DMS153 treated with DMSO at 0.1 percent for 48 hours (cell line): ENCODE data around the gene TSPAN13.
"Not testable (repeated sequence)": the region's sequence is repeated elsewhere in the genome, so short reads cannot be mapped to it uniquely, and the experiment has no call there.

Experiments
- DNase-seq: peaks from one replicate; lab custom pipeline; 2025; ENCODE audit not compliant: unreplicated experiment; lab: John Stamatoyannopoulos, UW

Gene TSPAN13

DNA sequence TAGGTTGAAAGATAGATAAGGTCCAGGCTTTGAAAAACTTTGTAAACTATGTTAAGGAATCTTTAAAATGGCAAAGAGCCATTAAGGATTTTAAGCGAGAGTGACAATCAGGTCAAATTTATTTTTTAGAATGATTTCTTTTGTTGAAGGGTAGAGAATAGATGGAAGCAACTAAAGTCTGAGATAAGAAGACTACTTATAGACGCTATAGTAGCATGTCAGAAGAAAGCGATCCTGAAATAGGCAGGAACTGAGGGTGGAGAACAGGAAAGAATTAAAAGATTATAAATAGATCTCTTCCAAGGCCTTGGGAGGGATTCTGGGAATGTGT, 13.0 kb upstream of the TSPAN13 start:
- DNase-seq = no peak

DNA sequence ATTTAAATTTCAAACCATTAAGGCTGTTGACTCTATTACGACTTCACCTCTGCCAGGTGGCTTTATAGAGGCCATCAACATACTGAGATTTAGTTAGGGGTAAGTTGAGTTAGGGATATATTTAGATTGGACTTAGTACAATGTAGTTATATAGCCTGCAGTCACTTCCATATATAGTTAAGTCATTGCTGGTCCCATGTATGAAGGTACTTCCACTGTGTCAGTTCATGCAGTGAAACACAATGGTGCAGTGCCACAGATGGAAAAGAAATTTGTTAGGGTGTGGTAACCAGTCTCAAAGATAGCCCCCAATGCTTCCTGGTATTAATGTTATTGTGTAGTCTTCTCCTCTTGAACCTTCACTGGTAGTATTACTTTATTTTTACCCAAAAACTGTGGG, 12.6 kb upstream of the TSPAN13 start:
- no peak for DNase-seq

DNA sequence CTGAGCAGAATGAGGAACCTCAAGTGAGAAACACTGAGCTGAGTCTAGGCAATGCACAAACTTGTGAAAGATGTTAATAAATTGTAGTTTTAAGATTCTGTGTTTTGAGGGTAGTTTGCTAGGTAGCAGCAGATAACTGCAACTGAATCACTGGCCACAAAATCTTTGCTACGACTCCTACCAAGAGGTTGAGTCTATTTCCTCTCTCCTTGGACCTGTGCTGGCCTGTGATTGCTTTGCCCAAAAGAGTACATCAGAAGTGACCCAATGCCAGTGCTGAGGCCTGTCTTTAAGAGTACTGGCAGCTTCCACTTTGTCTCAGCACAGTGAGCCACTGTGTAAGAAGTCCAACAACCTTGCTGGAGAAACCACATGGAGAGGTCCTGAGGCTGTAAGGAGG, 11.9 kb upstream of the TSPAN13 start:
- DNase-seq = no peak

DNA sequence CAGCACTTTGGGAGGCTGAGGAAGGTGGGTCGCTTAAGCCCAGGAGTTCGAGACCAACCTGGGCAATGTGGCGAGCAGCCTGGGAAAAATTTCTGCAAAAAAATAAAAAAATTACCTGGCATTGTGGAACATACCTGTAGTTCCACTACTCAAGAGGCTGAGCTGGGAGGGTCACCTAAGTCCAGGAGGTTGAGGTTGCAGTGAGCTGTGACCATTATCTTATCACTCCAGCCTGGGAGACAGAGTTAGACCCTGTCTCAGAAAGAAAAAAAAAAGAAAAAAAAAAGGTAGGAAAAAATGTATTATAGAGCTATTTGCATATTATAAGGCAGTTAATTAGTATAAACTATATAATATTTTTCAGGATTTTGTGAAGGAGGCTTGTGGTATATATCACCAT, 11.0 kb upstream of the TSPAN13 start:
- DNase-seq = no peak

DNA sequence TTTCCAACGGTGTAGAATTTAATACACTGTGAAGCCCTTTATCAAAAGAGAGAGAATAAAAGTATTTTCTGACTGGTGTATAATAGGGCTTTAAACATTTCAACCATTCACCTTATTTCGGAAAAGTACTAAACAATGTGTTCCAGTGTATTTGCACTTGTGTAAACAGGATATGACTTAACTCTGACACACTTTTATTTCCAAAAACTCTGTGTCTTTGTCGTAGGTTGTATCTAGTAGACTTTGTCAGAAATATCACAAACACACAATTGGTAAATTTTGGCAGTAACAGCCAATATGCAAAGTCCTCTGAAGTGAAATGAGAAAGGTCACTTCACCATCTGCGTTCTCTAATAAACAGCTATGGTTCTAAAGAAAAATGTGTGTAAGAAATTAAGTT, 10.3 kb upstream of the TSPAN13 start:
- no peak for DNase-seq

DNA sequence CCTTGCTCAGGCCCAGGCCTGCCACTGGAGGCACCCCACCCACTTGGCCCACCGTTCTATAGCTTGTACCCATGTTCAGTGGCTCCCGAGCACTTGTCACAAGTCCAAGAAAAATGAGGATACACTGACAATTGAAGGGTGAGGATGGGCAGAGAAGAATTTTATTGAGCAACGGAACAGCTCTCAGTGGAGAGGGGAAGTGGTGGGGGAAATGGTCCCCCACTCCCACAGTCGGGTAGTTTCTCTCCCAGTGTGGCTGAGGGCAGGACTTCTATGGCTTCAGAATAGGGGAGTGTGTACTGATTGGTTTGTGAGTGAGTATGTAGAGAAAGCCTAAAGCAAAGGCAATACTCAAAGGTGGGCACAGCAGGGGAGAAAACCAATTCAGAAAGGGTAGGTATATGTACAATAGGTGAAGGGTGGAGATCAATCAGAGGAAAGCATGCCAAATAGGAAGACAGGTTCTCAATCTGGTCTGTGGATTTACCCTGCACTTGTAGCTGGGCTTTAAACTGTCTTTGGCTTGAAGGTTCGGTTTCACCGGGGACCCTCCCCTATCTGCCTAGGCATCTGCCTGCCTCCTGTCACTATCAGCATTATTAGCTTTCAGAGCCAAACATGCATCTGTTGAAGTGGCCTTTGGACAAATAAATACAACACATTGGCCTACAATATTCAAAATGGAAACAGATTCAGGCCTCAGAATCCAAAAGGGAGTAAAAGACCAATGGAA, 8.9 kb upstream of the TSPAN13 start:
- no peak for DNase-seq

DNA sequence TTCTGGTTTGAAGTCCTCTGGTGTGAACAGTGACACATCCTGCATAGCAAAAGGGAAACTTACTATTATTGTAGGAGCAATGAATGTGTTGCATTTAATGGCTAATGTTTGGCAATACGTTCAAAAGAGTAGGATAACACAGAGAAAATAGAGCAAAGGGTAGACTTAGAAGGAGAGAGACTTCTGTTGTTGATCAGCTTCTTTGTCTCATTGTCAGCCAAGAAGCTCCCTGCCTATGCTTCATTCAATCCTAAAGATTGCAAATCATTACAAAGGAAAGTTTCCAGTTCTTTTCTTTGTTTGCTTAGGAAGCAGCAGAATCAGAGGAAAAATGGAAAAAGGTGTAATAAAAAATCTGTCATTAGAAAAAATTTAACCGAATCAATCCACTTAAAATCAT, 7.9 kb upstream of the TSPAN13 start:
- no peak for DNase-seq

DNA sequence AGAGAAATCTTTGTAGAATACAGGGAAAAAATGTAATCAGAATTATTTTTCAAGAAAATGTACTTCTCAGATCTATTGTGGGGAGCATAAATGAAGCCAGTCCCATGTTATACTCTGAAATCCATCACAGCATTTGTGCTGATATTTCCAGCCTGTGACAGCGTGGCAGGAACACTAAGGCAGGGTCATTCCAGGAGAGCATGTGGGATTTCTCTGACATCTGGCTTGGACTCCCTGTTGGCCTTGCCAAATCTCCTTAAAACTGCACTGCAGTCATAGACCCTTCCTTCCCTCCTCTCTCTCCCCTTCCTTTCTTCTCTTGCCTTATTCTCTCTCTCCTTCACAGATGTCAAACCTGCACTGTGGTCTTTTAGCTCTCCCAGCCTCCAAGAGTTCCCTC, 6.5 kb upstream of the TSPAN13 start:
- DNase-seq = no peak

DNA sequence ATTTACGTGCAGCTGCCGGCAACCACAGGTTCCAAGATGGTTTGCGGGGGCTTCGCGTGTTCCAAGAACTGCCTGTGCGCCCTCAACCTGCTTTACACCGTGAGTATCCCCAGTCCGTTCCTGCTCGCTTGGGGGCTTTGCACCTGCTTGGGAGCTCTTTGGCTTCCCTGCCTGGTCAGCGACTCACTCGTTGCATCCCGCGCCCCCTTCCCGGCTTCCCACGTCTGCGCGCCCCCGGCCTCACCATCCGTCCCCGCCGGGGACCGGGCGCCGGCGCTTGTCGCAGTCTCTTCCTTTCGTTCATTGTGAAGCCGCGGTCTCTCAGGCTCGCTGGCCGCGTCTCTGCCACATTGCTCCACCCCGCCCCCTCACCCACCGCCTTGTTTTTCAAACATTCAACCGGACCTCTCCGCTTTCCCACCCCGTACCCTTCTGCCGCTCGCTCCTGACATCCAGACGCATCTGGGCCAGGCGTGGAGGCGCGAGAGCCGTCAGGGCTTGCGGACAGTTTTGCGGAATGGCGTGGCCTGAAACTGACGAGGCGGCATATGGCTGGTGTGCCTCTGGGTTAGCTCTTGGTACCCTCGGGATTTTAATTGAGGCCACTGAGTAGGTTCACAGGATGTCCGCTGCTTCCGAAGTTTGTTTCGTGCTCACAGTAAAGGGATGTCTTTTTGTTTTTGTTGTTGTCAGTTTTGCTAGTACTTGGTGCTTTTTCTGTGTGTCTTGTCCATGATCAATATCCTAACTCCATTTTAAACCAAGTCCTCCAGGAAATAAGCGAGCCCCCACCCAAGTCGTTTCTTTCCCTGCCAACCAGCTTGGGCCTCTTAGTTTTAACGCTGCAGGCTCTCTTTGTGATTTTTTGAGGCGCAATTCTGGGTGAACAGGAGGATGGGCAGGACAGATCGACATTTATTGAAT, 639 bp downstream of the TSPAN13 start:
- peak; percentile 73 for DNase-seq

DNA sequence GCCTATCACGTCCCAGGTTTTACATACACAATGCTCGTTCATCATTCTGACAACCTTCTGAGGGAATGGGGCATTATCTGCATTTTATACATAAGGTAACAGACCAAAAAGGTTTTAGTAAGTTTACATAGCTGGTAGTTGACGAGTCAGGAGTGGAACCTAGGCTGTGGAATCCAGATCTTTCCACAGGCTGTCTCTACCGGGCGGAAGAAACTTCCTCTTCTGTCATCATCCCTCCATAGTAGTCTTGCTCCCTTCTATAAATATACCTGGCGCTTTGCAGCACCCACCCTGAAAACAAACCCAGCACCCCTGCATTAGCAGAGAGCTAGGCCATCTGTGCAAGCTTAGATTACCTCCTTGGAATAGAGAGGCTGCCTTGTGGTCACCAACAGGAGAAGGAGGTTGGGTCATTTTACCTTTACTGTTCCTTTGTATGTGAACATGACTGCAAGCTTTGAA, 1.3 kb downstream of the TSPAN13 start:
- DNase-seq = no peak

DNA sequence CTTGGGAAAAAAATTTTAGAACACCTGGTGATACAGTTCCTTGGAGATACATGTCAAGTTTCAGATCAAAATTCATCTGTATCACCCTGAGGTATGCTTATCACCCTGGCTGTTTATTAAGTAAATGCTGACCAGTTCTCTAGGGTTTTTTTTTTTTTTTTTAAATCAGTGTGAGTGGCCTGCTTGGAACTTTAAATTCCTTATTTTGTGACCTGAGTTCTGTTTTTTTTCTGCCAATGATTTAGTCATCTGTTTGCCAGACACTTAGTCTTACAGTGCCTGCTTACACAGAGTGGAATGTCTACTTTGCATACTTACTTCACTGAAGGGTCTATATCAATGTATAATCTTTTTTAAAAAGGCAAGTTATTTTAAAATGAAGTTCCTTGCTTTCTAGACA, 1.8 kb downstream of the TSPAN13 start:
- no peak for DNase-seq

DNA sequence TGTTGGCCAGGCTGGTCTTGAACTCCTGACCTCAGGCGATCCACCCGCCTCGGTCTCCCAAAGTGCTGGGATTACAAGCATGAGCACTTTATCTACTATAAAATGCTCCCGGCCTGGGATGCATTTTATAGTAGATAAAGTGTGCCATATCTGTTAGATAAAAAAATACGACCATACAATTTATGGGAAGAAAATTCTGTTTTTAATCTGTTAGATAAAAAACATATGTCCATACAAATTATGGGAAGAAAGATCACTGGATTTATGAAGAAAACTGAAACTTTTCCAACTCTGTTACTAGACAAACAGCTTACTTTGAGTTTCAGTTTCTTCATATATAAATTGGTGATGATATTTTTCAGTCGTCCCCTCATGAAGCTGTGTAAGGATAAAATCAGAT, 4.5 kb downstream of the TSPAN13 start:
- no peak for DNase-seq

DNA sequence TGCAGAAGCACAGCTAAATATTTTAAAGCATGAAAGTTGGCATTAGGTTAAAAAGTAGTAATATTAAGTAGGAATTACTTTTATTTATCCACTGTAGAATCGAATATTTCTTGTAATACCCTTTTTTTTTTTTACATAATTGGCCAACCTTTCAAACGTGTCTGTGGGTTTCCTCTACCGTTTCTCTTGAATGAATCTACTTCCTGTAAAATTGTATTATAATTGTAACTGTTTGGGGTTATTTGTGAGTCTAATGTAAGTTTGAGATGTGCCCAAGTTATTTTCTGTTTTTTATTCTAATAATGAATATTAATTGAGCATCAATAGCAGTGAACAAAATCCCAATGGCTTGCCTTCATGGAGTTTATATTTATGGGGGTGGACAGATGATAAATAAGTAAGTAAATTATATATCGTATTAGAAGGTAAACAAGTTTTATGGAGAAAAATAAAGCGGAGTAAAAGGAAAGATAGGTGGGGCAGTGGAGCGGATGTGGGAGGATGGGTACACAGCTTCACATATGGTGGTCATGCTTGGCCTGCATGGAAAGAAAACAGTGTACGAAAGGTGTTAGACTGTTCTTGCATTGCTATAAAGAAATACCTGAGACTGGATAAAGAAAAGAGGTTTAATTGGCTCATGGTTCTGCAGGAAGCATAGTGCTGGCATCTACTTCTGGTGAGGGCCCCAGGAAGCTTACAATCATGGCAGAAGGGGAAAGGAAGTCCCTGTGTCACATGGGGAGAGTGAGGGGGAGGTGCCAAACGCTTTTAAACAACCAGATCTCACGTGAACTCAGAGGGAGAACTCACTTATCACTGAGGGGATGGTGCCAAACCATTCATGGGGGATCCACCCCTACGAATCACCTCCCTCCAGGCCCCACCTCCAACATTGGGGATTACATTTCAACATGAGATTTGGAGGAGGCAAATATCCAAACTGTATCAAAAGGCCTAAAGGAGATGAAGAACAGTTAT, 5.4 kb downstream of the TSPAN13 start:
- DNase-seq = no peak

DNA sequence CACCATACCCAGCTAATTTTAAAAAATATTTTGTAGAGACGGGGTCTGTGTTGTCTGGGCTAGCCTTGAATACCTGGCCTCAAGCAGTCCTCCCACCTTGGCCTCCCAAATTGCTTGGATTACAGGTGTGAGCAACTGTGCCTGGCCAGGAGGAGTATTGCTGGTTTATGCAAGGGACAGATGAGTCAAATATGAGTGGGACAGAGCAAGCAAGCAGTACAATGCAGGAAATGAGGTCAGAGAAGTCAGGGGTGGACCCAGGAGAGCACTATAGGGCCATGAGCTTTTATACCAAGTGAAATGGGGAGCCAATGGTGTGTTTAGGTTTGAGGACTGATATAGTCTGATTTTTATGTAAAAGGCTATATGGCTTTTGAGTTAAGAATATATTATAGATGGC, 6.3 kb downstream of the TSPAN13 start:
- DNase-seq = no peak

DNA sequence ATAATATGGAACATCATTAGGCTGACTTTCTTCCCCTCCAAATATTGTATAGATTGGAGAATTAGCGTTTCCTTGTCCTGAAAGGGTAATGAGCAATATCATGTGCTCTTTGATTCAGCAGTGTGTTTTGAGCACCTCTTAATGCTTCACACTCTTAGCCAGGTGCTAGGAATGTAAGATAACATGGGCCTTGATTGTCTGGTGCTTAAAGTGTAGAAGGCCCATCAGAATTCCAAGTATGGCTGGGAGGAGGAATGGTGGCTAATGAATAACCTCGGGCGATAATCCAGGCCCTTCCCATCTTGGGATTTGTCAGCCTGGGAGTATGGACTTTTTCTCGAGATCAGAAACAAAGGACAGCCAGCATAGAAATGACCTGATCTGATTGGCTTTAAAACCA, 8.6 kb downstream of the TSPAN13 start:
- no peak for DNase-seq

DNA sequence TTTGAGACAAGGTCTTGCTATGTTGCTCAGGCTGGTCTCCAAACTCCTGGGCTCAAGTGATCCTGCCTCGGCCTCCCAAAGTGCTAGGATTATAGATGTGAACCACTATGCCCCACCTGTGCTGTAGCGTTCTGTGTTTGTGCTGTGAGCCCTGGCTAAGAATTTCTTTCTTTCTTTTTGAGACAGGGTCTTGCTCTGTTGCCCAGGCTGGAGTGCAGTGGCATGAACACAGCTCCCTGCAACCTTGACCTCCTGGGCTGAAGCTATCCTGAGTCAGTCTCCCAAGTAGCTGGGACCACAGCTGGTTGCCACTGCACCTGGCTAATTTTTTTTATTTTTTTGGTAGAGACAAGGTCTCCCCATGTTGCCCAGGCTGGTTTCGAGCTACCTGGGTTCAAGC, 11.4 kb downstream of the TSPAN13 start:
- no peak for DNase-seq

DNA sequence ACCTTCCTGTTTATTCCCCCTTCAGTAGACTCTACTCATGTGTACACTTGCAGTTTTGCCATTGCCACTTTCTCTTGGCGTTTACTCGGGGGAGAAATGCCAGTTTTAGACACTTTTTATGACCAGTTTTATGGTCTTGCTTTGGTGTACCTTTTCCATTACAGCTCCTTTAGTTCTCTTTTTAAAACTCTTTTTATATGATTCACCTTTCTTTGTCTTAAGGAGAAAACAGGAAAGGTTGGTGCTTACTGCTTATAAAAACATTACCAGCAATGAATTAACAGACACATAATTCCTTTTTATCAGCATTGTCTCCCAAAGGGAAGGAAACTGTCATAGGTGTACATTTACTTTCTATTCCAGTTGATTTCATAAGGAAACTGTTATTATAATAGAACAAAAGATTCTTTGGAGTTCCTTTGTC, 11.9 kb downstream of the TSPAN13 start:
- DNase-seq = no peak

DNA sequence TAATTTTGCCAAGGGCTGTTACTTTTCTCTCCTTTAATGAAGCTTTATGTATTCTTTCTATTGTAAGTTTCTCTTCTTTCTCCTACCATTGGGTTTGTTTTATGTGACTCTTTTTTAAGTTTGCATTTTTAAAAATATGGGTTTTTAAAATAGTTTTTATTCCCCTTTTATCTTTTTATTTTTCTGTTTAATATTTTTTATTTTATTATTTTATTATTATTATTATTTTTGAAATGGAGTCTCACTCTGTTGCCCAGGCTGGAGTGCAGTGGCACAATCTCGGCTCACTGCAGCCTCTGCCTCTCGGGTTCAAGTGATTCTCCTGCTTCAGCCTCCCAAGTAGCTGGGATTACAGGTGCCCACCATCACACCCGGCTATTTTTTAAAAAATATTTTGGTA, 16.4 kb downstream of the TSPAN13 start:
- not testable (repeated sequence) for DNase-seq

DNA sequence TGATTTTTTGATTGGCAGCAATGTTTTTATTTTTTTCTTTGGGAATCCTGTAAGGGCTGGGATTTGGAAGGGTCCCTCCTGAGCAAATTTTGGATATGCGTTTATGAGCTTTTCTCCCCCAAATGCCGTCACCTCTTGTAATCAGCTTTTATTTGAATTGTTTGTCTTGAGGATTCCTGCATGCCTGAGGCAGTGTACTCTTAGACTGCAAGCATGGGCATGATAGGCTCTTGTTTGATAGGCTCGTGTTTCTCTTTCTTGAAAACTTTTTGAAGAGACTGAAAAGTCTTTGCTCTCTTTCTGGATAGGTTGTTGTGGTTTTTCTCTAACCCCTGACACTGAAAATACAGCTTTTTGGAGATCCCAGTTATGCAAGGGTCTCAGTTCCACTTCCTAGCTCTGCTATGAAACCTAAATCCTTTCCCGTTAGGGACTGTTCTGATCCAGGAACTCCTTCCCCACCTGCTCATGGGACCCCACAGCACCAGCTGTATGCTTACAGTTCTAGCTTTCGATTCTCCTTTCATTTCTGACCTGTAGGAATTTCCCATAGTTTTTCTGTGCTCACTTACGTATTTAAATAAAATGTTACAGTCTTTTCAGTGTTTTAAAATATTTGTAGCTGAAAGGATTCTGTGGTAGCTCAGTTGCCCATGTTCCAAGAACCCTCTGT, 17.2 kb downstream of the TSPAN13 start:
- DNase-seq = no peak

DNA sequence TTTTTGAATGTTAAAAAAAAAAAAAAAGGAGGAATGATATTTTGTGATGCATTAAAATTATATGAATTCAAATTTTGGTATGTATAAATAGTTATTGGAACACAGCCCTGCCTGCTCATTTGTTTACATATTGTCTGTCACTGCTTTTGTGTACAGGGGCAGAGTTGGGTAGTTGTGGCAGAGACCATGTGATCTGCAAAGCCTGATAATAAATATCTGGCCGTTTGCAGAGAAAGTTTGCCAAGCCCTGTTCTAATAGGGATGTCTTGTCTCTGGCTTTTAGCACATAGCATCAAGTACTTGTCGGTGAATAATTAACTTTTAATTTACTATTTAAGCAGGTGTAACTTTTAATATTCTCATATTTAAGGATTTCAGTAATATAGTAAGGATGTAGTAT, 19.8 kb downstream of the TSPAN13 start:
- no peak for DNase-seq

DNA sequence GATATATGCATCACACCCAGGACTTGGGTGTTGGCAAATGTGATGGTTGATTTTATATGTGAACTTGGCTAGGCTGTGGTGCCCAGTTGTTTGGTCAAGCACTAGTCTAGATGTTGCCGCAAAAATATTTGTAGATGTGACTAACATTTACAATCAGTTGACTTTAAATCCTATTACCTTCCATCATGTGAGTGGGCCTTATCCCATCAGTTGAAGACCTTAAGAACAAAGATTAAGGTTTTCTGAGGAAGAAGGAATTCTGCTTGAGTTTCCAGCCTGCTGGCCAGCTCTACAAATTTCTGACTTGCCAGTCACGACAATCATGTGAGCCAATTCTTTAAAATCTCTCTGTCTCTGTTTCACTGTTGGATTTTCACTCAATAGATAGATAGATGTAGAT, 20.3 kb downstream of the TSPAN13 start:
- no peak for DNase-seq
